Measurements from ENCODE around the gene PILRB. TPM values are rescaled to one million over a fixed set of nuclear protein-coding genes. Genes with fewer than 3 reads are reported as not detected.

Gene PILRB
- total RNA-seq, 4 donors from 2014 or later = 80.0 to 239 (median 113) TPM

GRCh38 chr7:100402241-100402640 is 44.3 kb downstream of the PILRB start:
- in situ Hi-C loops (cut with MboI; ENCODE audit: low pct_ligation_motif_present in 1 of 4, low pct_unique_long_range_greater_than_20kb in 1 of 4, low sequenced_read_pairs in 3 of 4) (no loop called here), intact Hi-C loops (cut with DNase I; ENCODE audit: low total_unique reads) (no loop called here)
- H3K4me1 ChIP-seq = peaks cover 0 to 3% (median 0%) of the 10 kb centered on the region in 4 donors

GRCh38 chr7:100406767-100407166 is 48.9 kb downstream of the PILRB start:
- H3K27me3 ChIP-seq = peaks cover 3% of the 10 kb centered on the region
- DNase-seq = no peak

More at GRCh38 chr7:100402241-100402640, 44.3 kb downstream of the PILRB start:
- no peaks in the 10 kb centered on the region for H3K36me3 ChIP-seq
- H3K9me3 ChIP-seq = no peaks in the 10 kb centered on the region
- no peak for TF ChIP-seq POLR2A (IDR thresholded peaks at IDR 0.05)
- TF ChIP-seq EP300 (IDR thresholded peaks at IDR 0.05; ENCODE audit: low read depth) = no peak
- TF ChIP-seq POLR2AphosphoS5 (IDR thresholded peaks at IDR 0.05) = no peak
- no peak for TF ChIP-seq CTCF (IDR thresholded peaks at IDR 0.05)
- no peak for DNase-seq
- no peak overlapping the region for H3K27ac ChIP-seq
- H3K27me3 ChIP-seq = no peaks in the 10 kb centered on the region
- H3K4me3 ChIP-seq = no peak overlapping the region
- WGBS, 2 donors (ENCODE audit: low coverage in 1 of 2) = 80 to 100% methylated on average over 1 to 2 of the region's 2 CpGs

GRCh38 chr7:100407285-100408180 is 49.6 kb downstream of the PILRB start:
- Histone ChIP-seq H3K4me1 (no peaks in the 10 kb centered on the region), H3K4me3 (no peak overlapping the region), H3K36me3 (no peaks in the 10 kb centered on the region), H3K27ac (no peak overlapping the region), H3K9me3 (no peaks in the 10 kb centered on the region), H3K27me3 (peaks cover 3% of the 10 kb centered on the region)
- no peak for DNase-seq
- peak; percentile 48 to 61 (median 51) for TF ChIP-seq CTCF (IDR thresholded peaks at IDR 0.05)
- TF ChIP-seq POLR2A (IDR thresholded peaks at IDR 0.05) = no peak
- TF ChIP-seq POLR2AphosphoS5 (IDR thresholded peaks at IDR 0.05) = no peak
- intact Hi-C loops (cut with DNase I; ENCODE audit: low total_unique reads) = no loop called here
- in situ Hi-C loops (cut with MboI; ENCODE audit: low pct_ligation_motif_present in 1 of 4, low pct_unique_long_range_greater_than_20kb in 1 of 4, low sequenced_read_pairs in 3 of 4) = no loop called here
- WGBS, 2 donors (ENCODE audit: low coverage in 1 of 2) = 0 to 54% methylated on average over 1 to 12 of the region's 12 CpGs

More at GRCh38 chr7:100406767-100407166, 48.9 kb downstream of the PILRB start:
- no peak overlapping the region for H3K4me3 ChIP-seq
- H3K36me3 ChIP-seq = no peaks in the 10 kb centered on the region
- H3K27ac ChIP-seq = no peak overlapping the region
- H3K4me1 ChIP-seq = no peaks in the 10 kb centered on the region
- in situ Hi-C loops (cut with MboI; ENCODE audit: low pct_ligation_motif_present in 1 of 4, low pct_unique_long_range_greater_than_20kb in 1 of 4, low sequenced_read_pairs in 3 of 4) (no loop called here), intact Hi-C loops (cut with DNase I; ENCODE audit: low total_unique reads) (no loop called here)
- no peaks in the 10 kb centered on the region for H3K9me3 ChIP-seq
- TF ChIP-seq POLR2A (IDR thresholded peaks at IDR 0.05) = no peak
- no peak for TF ChIP-seq EP300 (IDR thresholded peaks at IDR 0.05; ENCODE audit: low read depth)
- no peak for TF ChIP-seq CTCF (IDR thresholded peaks at IDR 0.05)
- TF ChIP-seq POLR2AphosphoS5 (IDR thresholded peaks at IDR 0.05) = no peak
- 58 to 67% methylated on average over 6 of the region's 6 CpGs for WGBS, 2 donors (ENCODE audit: low coverage in 1 of 2)

GRCh38 chr7:100411101-100411500 is 53.2 kb downstream of the PILRB start:
- H3K4me3 ChIP-seq = no peak overlapping the region
- H3K9me3 ChIP-seq = no peaks in the 10 kb centered on the region
- TF ChIP-seq EP300 (IDR thresholded peaks at IDR 0.05; ENCODE audit: low read depth) (no peak), POLR2A (IDR thresholded peaks at IDR 0.05) (no peak), POLR2AphosphoS5 (IDR thresholded peaks at IDR 0.05) (no peak), CTCF (IDR thresholded peaks at IDR 0.05) (no peak)
- H3K27me3 ChIP-seq = peaks cover 3% of the 10 kb centered on the region
- no peaks in the 10 kb centered on the region for H3K36me3 ChIP-seq
- no peak for DNase-seq
- no peak overlapping the region for H3K27ac ChIP-seq
- no peaks in the 10 kb centered on the region for H3K4me1 ChIP-seq
- intact Hi-C loops (cut with DNase I; ENCODE audit: low total_unique reads) = no loop called here
- in situ Hi-C loops (cut with MboI; ENCODE audit: low pct_ligation_motif_present in 1 of 4, low pct_unique_long_range_greater_than_20kb in 1 of 4, low sequenced_read_pairs in 3 of 4) = no loop called here
- WGBS, 2 donors (ENCODE audit: low coverage in 1 of 2) = 81 to 90% methylated on average over 6 of the region's 6 CpGs

All from transverse colon (tissue), 4 donors.